OCI-LY1 (cell line): ENCODE data around the gene CFAP46.

Experiments used
- H2AFZ ChIP-seq: fragments of 200-600 bp; sonication (generic), shearing (Covaris generic); 2 replicates; pipeline ENCODE4 v1.6.0; 2014; ENCODE audit warnings: antibody characterized with exemption, mild to moderate bottlenecking, low read length
- H3F3A ChIP-seq: fragments of 200-600 bp; sonication (generic), shearing (Covaris generic); 2 replicates; pipeline ENCODE4 v1.6.0; 2014; ENCODE audit warnings: mild to moderate bottlenecking, antibody characterized with exemption, low read length, moderate library complexity; ENCODE audit not compliant: insufficient read depth
- H3K27ac ChIP-seq: fragments of 200-600 bp; sonication (generic); 2 replicates; pipeline ENCODE4 v1.5.1; 2014; ENCODE audit warnings: low read length, mixed run types, mild to moderate bottlenecking, low read depth; ENCODE audit not compliant: poor library complexity, severe bottlenecking
- H3K27me3 ChIP-seq: fragments of 200-600 bp; sonication (generic); 2 replicates; pipeline ENCODE4 v1.6.0; 2014; ENCODE audit warnings: antibody characterized with exemption, mild to moderate bottlenecking, low read length, moderate library complexity; ENCODE audit not compliant: insufficient read depth
- H3K36me3 ChIP-seq: fragments of 200-600 bp; sonication (generic); 2 replicates; pipeline ENCODE4 v1.6.1; 2014; ENCODE audit warnings: mild to moderate bottlenecking, antibody characterized with exemption, low read length, moderate library complexity, mixed read lengths; ENCODE audit not compliant: insufficient read depth
- H3K4me1 ChIP-seq: fragments of 200-600 bp; sonication (generic); 2 replicates; pipeline ENCODE4 v1.5.1; 2014; ENCODE audit warnings: mild to moderate bottlenecking, low read length, moderate library complexity; ENCODE audit not compliant: insufficient read depth, severe bottlenecking
- H3K4me2 ChIP-seq: fragments of 200-600 bp; sonication (generic), shearing (Covaris generic); 2 replicates; pipeline ENCODE4 v1.6.1; 2014; ENCODE audit warnings: low read length
- H3K4me3 ChIP-seq: fragments of 200-600 bp; sonication (generic); 2 replicates; pipeline ENCODE4 v1.5.1; 2014; ENCODE audit warnings: low read length, low read depth, mild to moderate bottlenecking, mixed read lengths; ENCODE audit not compliant: poor library complexity, severe bottlenecking
- H3K79me2 ChIP-seq: fragments of 200-600 bp; shearing (Covaris generic); 2 replicates; pipeline ENCODE4 v1.6.1; 2016; ENCODE audit warnings: mixed run types, low read length, mixed read lengths; ENCODE audit not compliant: insufficient read depth
- H3K9ac ChIP-seq: fragments of 200-600 bp; sonication (generic), shearing (Covaris generic); 2 replicates; pipeline ENCODE4 v1.6.1; 2014; ENCODE audit warnings: mild to moderate bottlenecking, low read length, mixed read lengths
- H3K9me2 ChIP-seq: fragments of 200-600 bp; sonication (generic), shearing (Covaris generic); 2 replicates; pipeline ENCODE4 v1.6.1; 2014; ENCODE audit warnings: low read depth, mild to moderate bottlenecking, low read length, mixed read lengths
- H3K9me3 ChIP-seq: fragments of 200-600 bp; shearing (Covaris generic); 2 replicates; pipeline ENCODE4 v1.6.1; 2014; ENCODE audit warnings: low read length, mixed read lengths
- H4K20me1 ChIP-seq: fragments of 200-600 bp; sonication (generic), shearing (Covaris generic); 2 replicates; pipeline ENCODE4 v1.6.0; 2016; ENCODE audit warnings: mild to moderate bottlenecking, low read length; ENCODE audit not compliant: insufficient read depth
- CTCF ChIP-seq: fragments of 200-600 bp; sonication (generic), shearing (Covaris generic); IDR thresholded peaks from 2 replicates; pipeline ENCODE4 v1.5.1; 2017; ENCODE audit warnings: mild to moderate bottlenecking, antibody characterized with exemption, low read length, moderate library complexity, mixed read lengths
- EZH2 ChIP-seq: fragments of 200-600 bp; sonication (generic), shearing (Covaris generic); IDR thresholded peaks from 2 replicates; pipeline ENCODE4 v1.8.0; 2017; ENCODE audit warnings: borderline replicate concordance, mixed run types, mild to moderate bottlenecking, antibody characterized with exemption, low read length, moderate library complexity, mixed read lengths

CFAP46 gene

GRCh38 chr10:132959559-132959961 is 17.2 kb upstream of the CFAP46 start:
- TF ChIP-seq CTCF (no peak), EZH2 (no peak)
- Histone ChIP-seq H3K4me3 (no peak overlapping the region), H3K9me3 (no peaks in the 10 kb centered on the region), H3K36me3 (no peaks in the 10 kb centered on the region), H3K79me2 (no peaks in the 10 kb centered on the region), H4K20me1 (no peaks in the 10 kb centered on the region), H2AFZ (no peak overlapping the region), H3K4me2 (no peak overlapping the region), H3K27ac (no peak overlapping the region), H3K27me3 (no peaks in the 10 kb centered on the region), H3K9ac (no peak overlapping the region), H3K9me2 (no peaks in the 10 kb centered on the region), H3K4me1 (no peaks in the 10 kb centered on the region), H3F3A (no peaks in the 10 kb centered on the region)

- Histone ChIP-seq H3F3A (no peaks in the 10 kb centered on the region), H2AFZ (no peak overlapping the region), H3K27me3 (no peaks in the 10 kb centered on the region), H3K4me2 (no peak overlapping the region), H3K4me1 (no peaks in the 10 kb centered on the region), H3K9me3 (no peaks in the 10 kb centered on the region), H3K9me2 (no peaks in the 10 kb centered on the region), H3K79me2 (no peaks in the 10 kb centered on the region), H3K4me3 (no peak overlapping the region), H3K36me3 (no peaks in the 10 kb centered on the region), H4K20me1 (no peaks in the 10 kb centered on the region), H3K27ac (no peak overlapping the region), H3K9ac (no peak overlapping the region)
- no peak for TF ChIP-seq CTCF
- TF ChIP-seq EZH2, result no peak
Observed at GRCh38 chr10:132958883-132959558, 16.7 kb upstream of the CFAP46 start.

GRCh38 chr10:132957981-132958882 is 15.9 kb upstream of the CFAP46 start:
- Histone ChIP-seq H3K79me2 (no peaks in the 10 kb centered on the region), H2AFZ (no peak overlapping the region), H3K36me3 (no peaks in the 10 kb centered on the region), H3K9me3 (no peaks in the 10 kb centered on the region), H3K9ac (no peak overlapping the region), H3F3A (no peaks in the 10 kb centered on the region), H3K4me3 (no peak overlapping the region), H3K4me2 (no peak overlapping the region), H3K27ac (no peak overlapping the region), H3K4me1 (no peaks in the 10 kb centered on the region), H3K27me3 (no peaks in the 10 kb centered on the region), H4K20me1 (no peaks in the 10 kb centered on the region), H3K9me2 (no peaks in the 10 kb centered on the region)
- no peak for TF ChIP-seq CTCF
- TF ChIP-seq EZH2, result no peak
